Putamen (tissue), 1 donor: ENCODE results near the gene SH3PXD2A.

ENCODE experiments used
- DNase-seq: peaks from one replicate; pipeline ENCODE4 v3.0.0-alpha.2; 2016; ENCODE audit warnings: low spot score

The SH3PXD2A gene

DNA sequence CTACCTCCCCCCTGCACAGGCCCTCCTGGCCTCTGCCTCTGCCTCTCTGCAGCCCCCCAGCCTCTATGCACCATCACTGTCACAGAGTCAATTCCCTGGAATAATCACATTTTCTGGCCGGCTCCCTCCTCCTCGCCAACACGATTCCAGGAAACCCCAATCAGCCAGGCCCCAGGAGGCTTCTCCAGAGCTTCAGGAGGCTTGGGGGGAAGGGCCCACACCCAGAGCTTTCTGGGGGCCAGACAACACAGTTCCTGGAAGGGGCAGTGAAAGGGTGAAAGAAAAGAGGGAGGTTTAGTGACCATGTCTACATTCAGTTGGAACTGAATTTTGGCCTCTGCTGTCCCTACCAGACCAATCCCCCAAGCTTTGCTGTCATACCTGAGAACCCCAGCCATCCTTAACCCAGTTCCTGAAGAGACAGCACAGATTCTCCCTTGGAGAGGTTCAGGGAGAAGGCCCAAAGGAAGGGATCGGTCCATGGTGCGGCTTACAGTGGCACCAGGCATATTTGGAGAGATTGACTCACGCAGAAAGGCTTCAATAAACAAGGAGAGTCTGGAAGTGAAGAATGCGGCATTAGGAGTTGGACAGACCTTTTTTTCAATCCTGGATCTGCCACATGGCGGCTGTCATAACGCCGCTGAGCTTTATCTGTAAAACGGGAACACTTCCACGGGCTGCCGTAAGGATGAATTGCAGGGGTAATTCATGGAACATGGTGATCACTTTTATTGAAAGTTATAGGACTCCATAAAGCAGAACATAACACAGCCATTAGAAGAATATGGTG is 272.8 kb downstream of the SH3PXD2A start:
- no peak for DNase-seq

DNA sequence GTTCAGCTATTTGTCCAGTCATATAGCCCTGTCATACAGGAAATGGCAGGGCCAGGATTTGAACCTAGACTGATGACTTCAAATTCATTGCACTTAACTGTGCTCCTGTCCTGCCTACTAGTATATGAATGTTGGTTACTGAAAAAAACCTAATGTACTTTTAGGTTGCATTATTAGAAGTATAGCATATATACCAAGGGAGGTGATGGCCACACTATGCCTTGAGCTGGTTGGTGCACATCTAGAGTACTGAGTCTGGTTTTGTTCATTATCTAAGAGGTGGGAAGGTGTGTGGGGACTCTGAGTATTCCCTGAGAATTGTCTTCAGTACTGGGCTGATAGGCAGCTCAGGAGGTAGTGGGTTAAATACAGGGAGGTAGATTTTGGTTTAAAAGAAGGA is 273.9 kb downstream of the SH3PXD2A start:
- DNase-seq: no peak

DNA sequence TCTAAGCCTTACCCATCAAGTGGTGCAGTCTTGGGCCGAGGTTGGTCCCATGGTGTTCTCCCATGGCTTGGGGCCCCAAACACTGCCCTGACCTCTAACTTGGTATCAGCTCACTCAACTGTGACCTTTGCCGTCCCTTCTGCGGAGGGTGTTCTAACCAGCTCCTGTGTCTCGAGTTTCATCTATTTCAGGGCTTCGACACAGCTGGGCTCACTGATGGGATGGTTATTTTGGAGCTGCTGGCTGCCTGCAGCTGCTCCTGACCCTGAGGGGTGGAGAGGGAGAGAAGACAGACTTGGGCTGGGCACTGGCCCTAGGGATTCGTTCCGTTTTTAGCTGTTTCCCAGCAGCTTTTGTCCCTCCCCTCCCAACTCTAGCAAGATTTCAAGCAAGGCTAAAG is 274.9 kb downstream of the SH3PXD2A start:
- no peak for DNase-seq

DNA sequence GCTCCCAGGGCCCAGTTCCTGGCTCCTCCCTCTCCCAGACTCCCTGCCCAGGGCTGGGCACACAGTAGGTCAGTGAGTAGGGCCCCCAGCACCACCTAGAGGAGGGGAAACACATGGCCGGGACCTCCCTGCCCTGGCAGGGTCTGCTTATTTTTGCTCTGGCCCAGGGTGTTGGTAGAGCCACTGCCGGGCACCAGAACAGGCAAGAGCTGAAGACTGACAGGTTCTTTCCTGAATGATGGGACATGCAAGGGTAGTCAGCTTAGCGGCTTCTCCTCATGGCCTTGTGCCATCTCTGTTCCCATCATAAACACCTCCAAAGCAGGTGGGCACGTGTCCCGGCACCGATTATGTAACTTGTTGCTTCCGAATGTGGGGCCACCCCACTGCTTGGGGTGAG is 275.4 kb downstream of the SH3PXD2A start:
- DNase-seq: no peak

DNA sequence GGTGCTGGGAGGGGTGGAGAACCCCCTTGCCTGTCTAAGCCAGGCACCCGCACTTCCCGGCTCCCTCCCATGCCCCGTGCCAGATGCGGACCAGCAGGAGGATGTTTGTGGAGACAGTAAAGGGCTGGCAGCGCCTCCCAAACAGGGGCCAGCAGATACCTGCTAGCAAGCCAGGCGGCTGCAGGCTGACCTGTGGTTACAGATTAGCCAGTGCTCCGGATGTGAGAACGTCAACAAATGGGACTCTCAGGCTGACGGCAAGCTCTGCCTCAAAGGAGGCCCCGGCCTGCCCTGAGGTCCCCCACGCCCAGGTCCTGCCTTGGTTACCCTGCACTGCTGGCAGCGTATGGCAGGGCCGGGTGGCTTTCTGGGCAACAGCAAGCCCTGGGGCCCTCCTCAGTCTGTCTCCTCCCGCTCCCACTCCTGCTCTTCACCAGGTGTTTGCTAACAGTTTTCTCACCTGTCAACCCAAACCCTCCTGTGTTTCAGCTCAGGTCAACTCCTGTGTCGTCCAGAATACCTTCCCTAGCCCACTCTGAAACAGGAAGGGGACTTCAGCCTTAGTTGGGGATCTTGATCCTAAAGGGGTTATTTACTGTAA is 276.5 kb downstream of the SH3PXD2A start:
- no peak for DNase-seq

DNA sequence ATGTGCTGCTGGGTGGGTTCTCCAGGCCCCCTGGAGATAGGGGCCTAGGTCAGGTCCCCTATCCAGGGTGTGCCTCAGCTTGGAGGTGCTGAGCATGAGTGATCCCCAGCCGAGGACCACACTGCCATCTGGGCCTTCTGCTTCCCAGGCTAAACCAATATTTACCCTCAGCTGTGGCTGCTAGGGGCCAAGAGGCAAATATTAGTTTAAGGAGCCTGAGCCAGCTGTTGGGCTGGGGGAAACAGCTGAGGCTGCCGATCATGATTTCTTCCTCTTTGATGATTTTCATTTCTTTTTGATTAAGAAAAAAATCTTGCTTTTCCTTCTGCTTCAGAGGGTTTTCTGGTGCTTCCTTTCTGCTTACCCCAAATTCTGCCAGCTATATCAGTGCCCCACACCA is 278.5 kb downstream of the SH3PXD2A start:
- no peak for DNase-seq

DNA sequence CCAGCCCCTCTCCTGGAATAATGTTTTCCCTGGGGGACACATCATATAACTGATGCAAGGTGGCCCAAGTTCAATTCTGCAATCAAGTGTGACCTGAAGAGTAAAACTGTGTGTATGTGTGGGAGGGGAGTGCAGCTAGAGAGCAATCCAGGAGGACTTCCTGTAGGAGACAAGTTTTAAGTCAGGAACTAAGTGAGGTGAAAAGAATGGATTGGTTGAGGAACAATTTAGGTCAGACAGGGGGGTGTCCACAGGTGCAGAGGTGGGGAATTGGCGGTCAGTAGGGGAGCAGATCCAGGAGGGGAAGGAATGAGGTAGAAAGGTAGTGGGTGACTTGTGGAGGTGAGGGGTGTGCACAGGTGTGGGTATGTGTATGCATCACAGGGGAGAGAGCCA is 279.3 kb downstream of the SH3PXD2A start:
- no peak for DNase-seq

DNA sequence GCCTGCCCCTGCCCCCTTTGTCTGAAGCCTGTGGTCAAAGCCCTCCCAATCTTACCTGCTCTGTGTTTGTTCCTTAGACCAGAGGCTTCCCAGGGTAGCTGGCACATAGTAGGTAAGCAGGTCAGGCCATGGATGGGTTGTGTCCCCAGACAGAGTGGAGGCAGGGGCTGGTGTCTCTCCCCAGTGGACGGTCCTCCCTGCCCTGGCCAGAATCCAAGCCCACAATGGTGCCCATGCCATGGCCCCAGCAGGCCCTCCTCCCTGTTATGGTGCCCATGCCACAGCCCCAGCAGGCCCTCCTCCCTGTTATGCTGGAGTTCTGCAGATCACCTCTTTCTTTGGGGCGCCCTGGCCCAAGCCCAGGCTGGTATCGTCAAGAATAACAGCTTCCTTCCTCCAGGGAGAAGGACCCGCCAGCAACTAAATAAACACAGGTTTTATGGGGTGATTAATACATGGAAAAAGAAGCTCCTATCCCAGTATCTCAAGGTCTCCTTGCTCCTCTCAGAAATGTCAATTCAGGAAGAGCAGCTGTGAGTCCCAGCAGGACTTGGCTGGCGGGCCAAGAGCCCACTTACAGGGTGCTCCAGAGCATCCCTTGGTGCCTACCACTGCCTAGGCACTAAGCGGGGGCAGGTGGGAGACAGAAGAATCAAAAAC is 279.8 kb downstream of the SH3PXD2A start:
- no peak for DNase-seq

DNA sequence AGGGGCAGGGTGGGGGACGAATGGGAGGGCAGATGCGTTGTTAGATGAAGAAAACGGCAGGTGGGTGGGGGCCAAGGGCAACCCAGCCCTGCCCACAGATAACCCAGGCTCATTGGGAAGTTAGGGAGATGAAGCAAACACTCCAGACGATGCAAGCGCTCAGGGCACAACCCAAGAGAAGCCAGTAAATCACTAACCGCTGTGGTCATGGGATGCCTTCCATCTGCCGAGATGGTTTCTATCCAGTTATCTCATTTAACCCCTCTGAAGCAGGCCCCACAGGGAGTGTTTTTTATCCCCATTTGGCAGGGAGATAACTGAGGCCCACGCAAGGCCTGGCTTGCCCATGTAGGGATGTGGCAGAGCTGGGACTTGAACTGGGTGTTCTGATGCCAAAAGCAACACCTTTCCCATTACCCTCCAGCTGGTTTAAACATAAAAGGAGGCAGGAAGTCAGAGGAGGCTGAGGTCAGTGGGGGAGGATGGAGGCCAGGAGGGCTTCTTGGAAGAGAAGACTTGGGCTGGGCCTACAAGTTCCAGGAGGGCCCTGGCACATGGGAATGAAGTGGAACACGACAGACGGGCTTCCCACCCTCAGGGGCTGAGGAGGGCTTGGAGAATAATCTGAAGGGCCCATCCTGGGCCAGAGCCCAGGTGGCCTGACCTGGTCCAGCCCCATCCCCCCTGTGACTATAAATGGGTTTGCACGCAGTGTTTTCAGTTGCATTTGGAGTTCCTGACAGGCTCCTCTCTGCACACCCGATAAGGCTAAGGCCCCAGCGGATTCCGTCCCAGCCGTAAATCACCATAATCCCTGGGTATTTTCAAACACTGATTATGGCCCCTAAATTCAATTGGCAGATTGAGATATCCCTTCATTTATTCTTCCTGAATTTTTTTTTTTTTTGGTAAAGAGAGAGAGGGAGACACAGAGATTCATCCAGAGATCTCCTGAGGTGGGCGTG is 281.0 kb downstream of the SH3PXD2A start:
- DNase-seq: no peak

DNA sequence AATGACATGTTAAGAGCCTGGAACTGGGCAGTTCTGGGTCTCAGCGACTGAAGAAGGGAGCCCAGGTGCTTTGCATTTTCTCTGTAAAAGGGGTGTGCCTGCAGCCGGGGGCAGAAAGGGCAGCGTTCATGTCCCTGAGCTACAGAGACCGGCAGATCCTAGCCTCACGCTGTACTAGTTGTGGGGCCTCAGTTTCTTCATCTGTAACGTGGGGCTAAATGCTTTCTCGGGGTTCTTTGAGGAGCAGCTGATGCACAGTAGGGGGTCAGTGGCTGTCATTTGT is 282.2 kb downstream of the SH3PXD2A start:
- DNase-seq: no peak

DNA sequence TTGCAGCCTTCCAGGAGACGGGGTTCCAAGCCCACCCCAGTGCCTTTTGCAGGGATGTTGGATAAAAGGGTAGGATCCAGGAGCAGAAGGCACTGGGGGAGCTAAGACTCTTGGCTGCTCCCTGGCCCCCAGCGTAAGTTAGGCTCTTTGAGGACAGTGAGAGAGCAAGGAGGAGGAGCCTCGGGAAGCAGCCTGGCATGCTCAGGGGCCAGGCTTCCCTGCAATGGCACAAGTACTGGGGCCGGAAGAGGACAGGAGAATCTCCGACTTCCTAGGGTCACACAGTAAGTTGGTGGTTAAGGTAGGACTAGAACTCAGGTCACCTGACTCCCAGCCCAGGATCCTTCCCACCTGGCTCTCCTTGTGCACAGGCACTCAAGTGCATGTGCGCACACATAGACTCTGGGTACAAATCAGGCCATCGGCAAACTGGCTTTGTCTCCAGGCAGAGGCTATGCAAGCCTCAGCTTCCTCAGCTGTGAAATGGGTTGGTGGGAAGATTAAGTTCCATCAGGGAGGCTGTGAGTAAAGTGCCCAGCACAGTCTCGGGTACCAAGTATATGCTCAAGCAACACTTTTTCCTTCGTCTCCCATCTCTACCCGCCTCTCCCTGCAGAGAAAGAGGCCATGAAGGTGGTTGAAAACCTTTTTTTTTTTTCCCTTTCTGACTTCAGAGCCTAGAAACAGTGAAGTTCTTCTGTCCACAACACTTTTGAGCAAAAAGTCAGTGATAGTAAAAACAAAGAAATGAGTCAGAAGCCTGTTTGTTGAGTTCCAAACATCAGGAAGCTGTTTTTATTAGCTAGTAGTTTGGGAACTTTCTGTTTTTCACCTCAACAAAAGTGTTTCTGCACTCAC is 282.8 kb downstream of the SH3PXD2A start:
- no peak for DNase-seq

DNA sequence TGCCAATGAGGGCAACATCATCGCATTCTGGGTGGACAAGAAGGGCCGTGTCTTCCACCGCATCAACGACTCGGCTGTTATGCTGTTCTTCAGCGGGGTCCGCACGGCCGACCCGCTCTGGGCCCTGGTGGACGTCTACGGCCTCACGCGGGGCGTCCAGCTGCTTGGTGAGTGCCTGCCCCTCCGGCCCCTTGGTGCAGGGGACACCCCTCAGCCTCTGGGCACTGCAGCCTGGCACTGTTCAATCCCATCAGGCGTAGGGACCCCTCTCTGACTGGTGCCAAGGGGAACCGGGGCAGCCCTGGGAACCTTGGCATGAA is 283.8 kb downstream of the SH3PXD2A start:
- DNase-seq: no peak

DNA sequence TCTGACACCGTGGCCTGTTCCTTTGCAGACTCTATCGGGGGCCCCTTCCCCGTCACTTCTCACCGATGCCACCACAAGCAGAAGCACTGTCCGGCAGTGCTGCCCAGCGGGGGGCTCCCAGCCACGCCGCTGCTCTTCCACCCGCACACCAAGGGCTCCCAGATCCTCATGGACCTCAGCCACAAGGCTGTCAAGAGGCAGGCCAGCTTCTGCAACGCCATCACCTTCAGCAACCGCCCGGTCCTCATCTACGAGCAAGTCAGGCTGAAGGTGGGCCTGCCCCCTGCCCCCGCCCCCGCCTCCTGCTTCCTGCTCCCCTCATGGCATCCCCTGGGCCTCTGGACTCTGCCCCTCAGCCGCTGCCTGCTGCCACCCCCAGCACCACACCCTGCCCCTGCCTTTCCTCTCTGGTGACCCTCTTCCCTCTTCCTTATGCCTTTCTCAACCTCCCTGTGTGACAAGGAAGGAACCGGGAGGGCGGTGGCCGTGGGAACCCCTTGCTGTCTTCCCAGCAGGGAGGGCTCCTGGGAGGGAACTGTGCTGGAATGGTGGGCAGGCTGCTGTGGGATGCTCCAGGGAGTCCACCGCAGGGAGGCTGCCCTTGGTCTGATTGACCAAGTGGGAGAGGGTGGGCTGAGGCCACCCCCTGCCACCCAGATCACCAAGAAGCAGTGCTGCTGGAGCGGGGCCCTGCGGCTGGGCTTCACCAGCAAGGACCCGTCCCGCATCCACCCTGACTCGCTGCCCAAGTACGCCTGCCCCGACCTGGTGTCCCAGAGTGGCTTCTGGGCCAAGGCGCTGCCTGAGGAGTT is 284.3 kb downstream of the SH3PXD2A start:
- no peak for DNase-seq

DNA sequence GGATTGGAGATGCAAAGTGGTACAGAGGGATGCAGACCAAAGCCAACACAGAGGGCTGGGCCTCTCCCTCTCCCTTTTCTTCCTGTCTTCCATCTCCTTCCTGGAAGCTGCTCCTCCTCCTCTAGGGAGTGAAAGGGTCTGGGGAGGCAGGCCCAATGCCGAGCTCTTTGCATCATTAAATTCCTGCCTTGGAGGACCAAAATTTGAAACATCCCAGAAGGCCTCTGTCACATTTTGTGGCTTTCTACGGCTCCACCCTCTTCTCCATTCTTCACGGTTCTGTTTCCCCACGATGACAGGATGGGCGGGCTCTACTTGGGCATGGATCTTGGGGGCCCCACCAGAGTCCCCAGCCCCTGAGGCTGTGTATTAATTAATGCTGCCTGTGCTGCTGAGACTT is 285.5 kb downstream of the SH3PXD2A start:
- DNase-seq: no peak

DNA sequence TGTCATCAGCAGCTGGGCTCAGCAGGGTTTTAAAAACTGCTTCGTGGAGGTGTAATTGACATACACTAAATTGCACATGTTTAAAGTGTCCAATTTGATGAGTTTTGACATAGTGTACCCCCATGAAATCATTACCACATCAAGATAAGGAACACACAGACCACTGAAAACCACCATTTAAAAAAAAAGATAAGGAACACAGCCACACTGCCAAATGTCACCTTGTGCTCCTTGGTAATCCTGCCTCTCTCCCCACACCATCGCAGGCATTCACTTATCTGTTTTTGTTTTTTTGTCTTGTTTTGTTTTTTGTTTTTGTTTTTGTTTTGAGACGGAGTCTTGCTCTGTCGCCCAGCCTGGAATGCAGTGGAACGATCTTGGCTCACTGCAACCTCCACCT is 286.9 kb downstream of the SH3PXD2A start:
- DNase-seq: no peak

DNA sequence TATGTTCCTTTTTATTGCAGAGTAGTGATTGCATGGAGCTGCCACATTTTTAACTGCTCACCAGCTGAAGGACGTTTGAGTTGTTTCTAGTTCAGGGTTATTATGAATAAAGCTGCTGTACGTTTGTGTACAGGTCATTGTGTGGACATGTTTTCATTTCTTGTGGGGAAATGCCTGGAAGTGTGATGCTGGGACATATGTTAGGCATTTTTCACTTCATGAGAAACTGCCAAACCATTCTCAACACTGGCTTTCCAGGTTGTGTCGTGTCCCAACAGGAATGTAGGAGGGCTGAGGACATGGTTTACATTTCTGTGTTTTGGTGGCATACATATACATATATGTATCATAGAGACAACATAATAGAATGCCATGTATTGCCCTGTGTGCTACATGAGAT is 288.8 kb downstream of the SH3PXD2A start:
- no peak for DNase-seq

DNA sequence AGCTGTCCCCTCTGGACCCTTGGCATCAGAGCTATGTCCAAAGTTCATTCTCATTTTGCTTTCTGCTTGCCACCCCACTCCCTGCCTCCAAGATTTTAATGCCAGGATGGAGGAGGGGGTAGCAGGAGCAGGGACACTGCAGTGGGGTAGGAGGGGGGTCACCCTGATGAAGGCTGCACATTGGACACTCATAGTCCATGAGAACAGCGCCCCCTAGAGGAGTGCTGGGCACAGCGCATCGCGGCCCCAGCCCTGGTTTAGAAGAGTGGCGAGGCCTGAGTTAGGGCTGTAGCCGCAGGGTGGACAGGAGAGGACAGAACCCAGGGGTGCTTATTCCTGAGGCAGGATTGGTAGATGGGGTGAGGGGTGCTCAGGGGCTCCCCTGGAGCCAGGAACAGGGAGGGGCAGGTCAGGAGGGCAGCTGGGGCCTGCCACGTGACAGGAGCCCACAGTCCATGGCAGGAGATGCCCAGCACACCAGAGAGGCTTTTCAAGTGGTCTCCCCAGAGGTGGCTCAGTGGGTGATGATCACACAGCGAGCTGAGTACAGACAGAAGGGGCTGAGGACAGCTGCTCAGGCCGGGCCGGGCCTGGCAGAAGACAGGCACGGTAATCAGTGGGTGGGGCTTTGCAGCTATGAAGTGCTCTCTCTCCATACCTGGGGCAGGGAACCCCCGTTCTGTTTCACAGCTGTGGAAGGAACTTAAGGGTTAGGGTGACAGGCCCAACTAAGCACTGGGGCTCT is 290.4 kb downstream of the SH3PXD2A start:
- DNase-seq: no peak

DNA sequence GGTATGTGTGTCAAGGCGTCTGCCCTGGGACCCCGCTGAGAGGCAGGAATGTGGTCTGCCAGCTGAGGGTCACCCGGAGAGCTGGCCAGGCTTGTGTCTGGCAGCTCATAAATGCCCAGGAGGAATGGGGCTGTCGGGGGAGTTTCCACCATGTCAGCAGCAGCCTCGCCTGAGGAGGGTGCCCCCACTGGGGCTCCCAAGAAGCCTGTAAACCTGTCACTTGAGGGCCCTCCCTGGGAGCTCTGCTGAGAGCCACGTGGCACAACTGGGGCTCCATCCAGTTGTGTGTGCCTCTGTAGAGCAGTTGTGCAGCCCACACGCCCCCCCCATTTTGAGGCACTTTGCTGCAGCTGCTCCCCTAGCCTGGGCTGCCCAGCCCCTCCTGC is 291.3 kb downstream of the SH3PXD2A start:
- no peak for DNase-seq

DNA sequence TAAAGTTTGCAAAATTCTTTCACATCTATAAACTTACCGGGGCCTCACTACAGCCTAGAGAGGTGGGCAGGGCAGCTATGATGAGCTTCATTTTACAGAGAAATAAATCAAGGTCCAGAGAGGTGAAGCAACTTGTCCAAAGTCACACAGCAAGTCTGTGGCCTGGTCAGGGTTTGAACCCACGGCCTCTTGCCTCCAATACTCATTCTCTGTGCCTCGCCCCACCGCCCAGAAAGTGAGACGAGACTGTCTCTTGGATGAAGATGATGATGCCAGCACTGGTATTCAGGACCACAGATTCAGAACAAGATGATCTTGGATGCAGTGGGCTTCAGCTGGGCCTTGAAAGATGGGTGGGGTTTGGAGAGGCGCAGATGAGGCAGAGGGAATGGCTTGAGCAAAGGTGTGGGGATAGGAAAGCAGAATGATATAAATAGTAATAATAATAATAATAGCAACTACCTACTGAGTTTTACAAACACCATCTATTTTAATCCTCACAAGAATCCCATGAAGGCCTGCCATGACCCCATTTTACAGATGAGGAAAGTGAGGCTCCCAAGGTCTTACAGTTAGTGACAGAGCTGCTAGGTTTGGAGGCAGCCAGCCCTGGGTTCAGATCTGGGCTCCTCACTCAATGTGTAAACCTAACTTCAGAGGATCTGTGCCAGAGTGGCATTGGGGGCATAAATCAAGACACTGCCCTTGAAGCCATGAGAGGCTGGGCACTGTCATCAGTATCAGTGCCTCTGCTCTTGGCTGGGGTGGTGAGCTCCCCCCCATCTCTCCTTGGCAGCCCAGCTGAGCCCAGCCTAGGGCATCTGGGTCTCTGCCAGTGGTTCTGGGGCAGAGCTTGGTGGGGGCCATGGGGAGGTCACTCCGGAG is 291.9 kb downstream of the SH3PXD2A start:
- DNase-seq: no peak
